Stimulated activated CD4-positive, alpha-beta T cell treated with anti-CD3 and anti-CD28 coated beads, Interleukin-15, amount 100 ng/mL, for 24 hours (primary cell): ENCODE data around the gene ERP44.
"Not testable (repeated sequence)": the region's sequence is repeated elsewhere in the genome, so short reads cannot be mapped to it uniquely, and the experiment has no call there.

Source experiments
- DNase-seq: peaks from one replicate; pipeline ENCODE4 v3.0.0-alpha.2; 2020

The ERP44 gene

DNA sequence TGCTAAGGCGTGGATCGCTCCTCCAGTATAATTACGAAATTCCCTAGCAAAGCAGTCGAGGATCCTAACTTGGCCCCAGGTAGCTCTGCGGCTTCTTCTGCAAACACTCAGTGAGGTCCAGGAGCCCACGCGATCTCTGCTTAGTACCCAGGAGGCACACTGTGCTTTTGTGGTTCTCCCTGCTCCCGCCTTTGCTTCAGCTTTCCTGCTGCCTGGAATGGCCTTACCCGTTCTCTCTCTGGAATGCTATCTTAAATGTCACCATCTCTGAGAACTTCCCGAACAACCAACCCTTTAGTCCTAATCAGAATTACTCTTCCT, 882 bp upstream of the ERP44 start:
- DNase-seq = peak; percentile 17

GRCh38 chr9:100098046-100098886, 534 bp downstream of the ERP44 start:
- peak; percentile 49 for DNase-seq

DNA sequence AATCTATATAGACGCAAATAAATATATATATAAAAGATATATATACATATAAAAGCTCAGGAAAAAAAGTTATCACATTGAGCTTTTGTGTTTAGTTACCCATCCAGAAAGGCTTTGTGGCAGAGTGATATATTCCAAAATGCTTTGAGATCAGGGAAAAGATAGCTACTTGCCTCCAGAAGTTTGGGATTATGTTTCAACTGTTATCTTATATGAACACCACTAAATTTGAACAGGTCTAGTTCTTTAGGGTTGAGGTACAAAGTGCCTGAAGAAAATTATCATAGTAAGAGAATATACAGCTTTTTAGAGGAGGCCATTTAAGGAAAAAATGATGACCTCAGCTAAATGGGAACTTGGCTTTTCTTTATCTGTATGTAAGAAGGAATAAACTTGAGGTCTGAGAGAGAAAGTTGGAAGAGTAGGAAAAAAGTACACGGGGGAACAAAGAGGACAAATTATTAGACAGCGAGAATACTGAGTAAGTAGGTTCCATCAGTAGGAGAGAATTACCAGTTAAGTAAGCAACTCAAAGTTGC, 2.4 kb downstream of the ERP44 start:
- no peak for DNase-seq

- not testable (repeated sequence) for DNase-seq
Measured at GRCh38 chr9:100094411-100094810, 4.4 kb downstream of the ERP44 start.

- no peak for DNase-seq
Measured at GRCh38 chr9:100092066-100092465, 6.7 kb downstream of the ERP44 start.

DNA sequence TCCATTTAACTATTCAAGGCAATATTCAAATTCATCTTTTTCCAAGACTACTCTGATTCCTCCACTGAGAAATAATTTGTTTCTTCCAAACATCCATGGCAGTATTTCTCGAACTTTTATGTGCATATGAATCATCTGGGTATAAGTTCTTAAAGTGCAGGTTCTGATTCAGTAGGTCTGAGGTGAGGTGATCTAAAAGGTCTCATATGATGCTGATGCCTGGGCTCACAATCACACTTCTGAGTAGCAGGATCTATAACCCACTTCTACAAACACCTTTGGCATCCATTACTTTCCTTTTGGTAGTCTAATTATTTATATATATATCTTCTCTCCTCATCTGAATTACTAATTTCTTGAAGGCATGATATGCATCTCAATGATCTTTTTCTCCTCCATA, 7.2 kb downstream of the ERP44 start:
- no peak for DNase-seq

- no peak for DNase-seq
Measured at GRCh38 chr9:100090880-100091279, 7.9 kb downstream of the ERP44 start.

DNA sequence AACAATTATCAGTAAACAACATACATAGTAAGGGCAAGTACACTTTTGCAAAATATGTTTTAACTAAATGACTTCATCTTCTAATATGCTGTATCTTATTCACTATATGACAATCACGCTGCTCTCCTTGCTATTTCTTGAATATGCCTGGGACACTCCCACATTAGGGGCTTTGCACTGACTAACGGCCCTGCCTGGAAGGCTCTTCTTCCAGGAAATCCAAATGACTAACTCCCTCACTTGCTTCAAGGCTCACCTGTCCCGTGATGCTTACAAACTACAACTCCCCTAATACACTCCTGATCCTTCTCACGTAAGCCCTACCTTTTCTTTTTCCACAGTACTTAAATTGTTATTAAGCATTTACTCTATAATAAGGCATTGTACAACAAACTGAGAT, 10.6 kb downstream of the ERP44 start:
- DNase-seq = peak; percentile 11

DNA sequence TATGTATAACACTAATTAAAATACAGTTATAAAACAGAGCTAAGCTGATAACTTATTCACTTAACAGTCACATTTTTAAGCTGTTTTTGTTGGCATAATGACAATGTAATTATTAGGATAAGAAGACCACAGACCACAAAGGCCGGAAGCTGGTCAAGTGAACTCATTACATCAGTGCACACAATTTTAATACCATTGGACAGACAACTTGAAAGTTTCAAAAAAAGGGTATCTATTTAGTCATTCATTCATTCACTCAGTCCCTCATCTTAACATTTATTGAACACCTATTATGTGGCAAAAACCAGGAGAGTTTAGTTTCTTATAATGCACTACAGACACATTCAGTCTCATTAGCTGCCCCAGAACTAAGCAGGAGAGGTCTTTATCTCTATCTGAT, 11.6 kb downstream of the ERP44 start:
- no peak for DNase-seq

DNA sequence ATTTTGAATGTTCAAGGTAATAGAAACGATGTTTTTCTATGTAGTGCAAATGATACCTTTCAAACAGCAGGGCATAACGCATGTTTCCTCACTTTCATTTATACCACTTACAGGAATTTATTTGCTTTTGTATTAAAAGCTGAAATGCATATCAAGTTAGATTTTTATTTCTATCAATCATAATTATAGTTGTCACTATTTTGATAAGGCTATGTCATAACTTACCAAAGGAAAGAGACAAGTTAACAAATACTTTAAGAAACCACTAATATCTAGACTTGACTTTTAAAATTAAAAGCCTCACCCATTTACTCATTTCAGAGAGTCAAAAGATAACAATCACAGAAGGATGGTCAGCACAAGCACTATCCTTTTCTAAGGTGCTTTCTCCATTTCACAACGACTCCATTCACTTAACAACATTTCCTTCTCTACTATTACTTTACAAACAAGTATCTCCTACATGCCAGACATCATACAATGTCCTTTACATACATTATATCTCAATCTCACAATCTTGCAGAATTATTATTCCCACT, 12.6 kb downstream of the ERP44 start:
- DNase-seq = no peak

GRCh38 chr9:100084734-100085133, 14.1 kb downstream of the ERP44 start:
- DNase-seq = no peak

DNA sequence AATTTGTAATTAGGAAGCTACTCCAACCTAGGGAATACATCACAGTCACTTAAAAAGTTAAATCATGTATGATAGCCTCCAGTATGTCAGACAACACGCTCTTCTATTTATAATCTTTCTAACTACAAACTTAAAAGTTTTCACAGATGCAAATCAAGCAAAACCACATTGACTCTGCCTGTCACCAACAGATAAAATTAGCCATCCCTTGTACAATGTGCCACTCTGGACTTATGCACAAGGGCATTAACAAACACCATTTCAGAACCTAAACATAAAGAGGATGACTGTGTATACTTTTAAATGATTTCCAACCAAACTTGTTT, 14.7 kb downstream of the ERP44 start:
- no peak for DNase-seq

- no peak for DNase-seq
Measured at GRCh38 chr9:100083448-100084127, 15.2 kb downstream of the ERP44 start.

DNA sequence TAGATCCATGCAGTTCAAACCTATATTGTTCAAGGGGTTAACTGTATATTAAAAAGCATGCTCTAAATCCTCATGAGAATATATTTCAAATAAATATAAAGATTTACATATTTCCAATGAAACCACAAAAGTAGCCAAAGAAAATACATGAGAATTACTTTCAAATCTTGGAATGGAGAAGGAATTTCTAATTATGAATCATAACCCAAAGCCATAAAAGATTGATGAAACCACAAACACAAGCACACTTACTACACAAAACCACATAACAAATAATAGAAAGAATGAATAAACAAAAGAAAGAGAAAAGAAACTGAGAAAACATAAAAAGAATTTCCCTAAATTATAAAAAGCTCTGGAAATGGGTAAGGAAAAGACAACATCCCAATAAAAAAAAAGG, 16.0 kb downstream of the ERP44 start:
- no peak for DNase-seq

GRCh38 chr9:100076256-100076655, 22.5 kb downstream of the ERP44 start:
- not testable (repeated sequence) for DNase-seq

GRCh38 chr9:100074989-100075388, 23.8 kb downstream of the ERP44 start:
- no peak for DNase-seq

GRCh38 chr9:100074093-100074492, 24.7 kb downstream of the ERP44 start:
- no peak for DNase-seq

DNA sequence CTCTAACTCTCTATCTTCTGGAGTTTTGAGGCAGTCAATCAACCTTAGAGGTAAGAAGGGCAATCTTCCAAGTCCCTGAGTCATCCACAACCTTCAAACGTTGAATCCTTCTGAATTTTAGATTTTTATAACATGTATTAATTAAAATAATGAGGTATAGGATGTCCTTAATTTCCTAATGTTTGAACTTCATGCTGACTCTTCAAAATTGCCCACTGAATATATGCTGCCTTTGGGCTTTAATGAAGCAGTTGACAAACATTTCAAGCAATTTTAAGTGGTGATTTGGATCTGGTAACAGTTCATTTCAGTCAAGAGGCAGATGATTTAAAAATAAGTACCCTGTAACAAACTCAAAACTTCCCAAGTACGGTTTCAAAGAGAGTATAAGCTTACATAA, 26.0 kb downstream of the ERP44 start:
- DNase-seq = no peak

- no peak for DNase-seq
Measured at GRCh38 chr9:100071271-100071670, 27.5 kb downstream of the ERP44 start.

GRCh38 chr9:100070104-100071041, 28.4 kb downstream of the ERP44 start:
- no peak for DNase-seq

- not testable (repeated sequence) for DNase-seq
Measured at GRCh38 chr9:100069068-100069467, 29.7 kb downstream of the ERP44 start.

DNA sequence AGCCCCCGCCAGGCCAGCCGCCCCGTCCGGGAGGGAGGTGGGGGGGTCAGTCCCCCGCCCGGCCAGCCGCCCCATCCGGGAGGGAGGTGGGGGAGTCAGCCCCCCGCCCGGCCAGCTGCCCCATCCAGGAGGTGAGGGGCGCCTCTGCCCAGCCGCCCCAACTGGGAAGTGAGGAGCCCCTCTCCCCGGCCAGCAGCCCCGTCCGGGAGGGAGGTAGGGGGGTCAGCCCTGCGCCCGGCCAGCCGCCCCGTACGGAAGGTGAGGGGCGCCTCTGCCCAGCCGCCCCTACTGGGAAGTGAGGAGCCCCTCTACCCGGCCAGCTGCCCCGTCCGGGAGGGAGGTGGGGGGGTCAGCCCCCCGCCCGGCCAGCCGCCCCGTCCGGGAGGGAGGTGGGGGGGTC, 30.8 kb downstream of the ERP44 start:
- DNase-seq = not testable (repeated sequence)

- DNase-seq = no peak
Measured at GRCh38 chr9:100066539-100066938, 32.3 kb downstream of the ERP44 start.
